ENCODE data around the gene ACTR6. TPM values are rescaled to one million over a fixed set of nuclear protein-coding genes. Genes with fewer than 3 reads are reported as not detected.
"Not testable (repeated sequence)": the region's sequence is repeated elsewhere in the genome, so short reads cannot be mapped to it uniquely, and the experiment has no call there.

ACTR6 gene
- total RNA-seq, 2 donors from 2014 or later, result 5.2 TPM; not detected in 1

DNA sequence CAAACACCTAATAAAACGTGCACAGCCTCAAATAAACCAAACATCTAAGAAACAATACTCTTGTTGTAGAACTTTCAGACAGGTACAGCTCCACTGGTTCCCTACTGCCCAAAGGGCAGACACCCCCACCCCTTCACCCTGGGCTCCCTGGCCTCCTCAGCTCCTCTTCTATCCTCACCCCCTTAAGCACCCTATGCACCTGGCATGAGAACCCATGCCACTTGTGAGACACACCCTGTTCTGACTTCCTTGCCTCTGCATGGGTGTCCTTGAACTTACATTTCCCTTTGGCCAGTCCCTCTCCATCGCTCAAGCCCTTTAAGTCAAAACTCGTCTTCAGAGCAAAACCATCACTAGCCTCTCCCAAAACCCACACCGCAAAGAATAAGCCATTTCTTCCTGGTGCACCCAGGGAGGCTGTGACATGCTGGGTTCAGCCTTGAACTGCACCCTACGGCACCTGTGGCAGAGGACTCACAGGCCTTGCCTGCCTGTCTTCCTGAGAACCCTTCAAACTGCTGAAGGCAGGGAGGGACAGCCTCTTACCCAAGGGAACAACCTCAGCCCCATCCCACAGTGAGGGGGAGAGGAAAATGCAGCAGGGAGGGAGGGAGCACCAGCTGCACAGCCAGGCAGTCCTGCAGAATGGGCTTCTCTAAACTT is 12.6 kb upstream of the ACTR6 start:
- 89 to 91% methylated on average over 5 of the region's 5 CpGs for WGBS, 2 donors
- DNase-seq (no peak), ATAC-seq (no peak)
- Histone ChIP-seq H3K9me3 (no peaks in the 10 kb centered on the region), H3K27ac (no peak overlapping the region), H3K36me3 (replicated peaks in 1 of 2; ENCODE audit: insufficient read depth in 1 of 2, low read depth in 2 of 2) (no peaks in the 10 kb centered on the region), H3K4me3 (no peak overlapping the region), H3K27me3 (no peaks in the 10 kb centered on the region), H3K4me1 (no peaks in the 10 kb centered on the region)
- TF ChIP-seq POLR2A (IDR thresholded peaks at IDR 0.05), result no peak
- no peak for TF ChIP-seq CTCF (IDR thresholded peaks at IDR 0.05)
- intact Hi-C loops (cut with DNase I), result no loop called here

DNA sequence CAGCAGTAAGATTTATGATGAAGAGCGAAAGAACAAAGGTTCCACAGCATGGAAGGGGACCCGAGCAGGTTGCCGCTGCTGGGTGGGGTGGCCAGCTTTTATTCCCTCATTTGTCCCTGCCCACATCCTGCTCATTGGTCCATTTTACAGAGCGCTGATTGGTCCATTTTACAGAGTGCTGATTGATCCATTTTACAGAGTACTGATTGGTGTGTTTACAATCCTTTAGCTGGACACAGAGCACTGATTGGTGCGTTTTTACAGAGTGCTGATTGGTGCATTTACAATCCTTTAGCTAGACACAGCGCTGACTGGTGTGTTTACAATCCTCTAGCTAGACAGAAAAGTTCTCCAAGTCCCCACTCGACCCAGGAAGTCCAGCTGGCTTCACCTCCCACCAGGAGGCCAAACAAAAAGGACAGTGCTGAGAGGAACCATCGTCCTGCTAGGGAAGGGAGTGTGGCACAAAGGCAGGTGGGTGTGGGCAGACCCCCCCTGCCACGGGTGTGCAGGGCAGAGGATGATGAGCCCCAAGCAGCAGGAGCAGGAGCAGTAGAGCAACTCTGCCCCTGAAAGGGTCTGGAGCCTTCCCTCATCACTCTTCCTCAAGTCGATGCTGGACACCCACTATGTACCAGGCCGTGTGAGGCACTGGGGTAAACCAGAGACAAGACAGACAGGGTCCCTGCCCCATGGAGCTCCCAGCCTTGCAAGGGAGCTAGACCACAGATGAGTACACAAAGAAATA is 11.6 kb upstream of the ACTR6 start:
- H3K4me3 ChIP-seq; H3K27ac ChIP-seq; H3K9me3 ChIP-seq; intact Hi-C loops (cut with DNase I); H3K36me3 ChIP-seq (replicated peaks in 1 of 2; ENCODE audit: insufficient read depth in 1 of 2, low read depth in 2 of 2); H3K4me1 ChIP-seq; H3K27me3 ChIP-seq; ATAC-seq; DNase-seq: not testable (repeated sequence)
- WGBS, 2 donors, result 92% methylated on average over 10 to 11 of the region's 11 CpGs

DNA sequence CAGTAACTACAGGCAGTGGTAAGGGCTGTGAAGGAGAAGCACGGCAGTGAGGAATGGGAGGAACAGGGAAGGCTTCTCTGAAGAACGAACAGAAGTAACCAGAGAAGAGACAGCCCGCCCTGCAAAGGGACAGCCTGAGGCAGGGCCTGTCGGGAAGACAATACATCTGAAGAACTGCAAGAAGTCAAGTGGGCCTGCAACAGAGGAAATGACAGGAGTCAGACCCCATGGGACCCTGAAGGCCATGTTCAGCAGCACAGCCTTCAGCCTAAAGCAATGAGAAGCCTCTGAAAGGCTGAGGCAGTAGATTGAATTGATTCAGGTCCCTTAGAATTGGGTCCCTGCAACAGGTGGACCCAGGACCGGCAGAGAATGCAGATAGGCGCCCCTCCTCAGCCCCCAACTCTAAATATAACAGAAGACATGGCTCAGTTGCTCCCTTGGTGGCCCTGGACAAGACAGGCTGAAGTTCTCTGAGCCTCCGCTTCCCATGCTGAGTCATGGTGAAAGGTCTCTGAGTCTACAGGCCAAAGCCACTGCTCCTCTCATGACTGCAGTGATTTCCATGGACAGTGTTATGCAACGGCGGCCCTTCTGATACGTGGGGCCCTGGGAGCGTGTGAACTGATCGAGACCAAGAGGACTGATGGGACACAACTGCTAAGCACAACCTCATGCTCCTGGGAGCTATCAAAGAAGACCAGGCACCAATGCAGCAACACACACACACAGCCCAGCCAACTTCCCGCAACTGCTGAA is 10.8 kb upstream of the ACTR6 start:
- DNase-seq (no peak), ATAC-seq (no peak)
- intact Hi-C loops (cut with DNase I), result no loop called here
- Histone ChIP-seq H3K4me1 (no peaks in the 10 kb centered on the region), H3K27me3 (no peaks in the 10 kb centered on the region), H3K4me3 (no peak overlapping the region), H3K27ac (no peak overlapping the region), H3K36me3 (replicated peaks in 1 of 2; ENCODE audit: insufficient read depth in 1 of 2, low read depth in 2 of 2) (no peaks in the 10 kb centered on the region), H3K9me3 (no peaks in the 10 kb centered on the region)
- WGBS, 2 donors, result 89 to 93% methylated on average over 12 to 13 of the region's 13 CpGs
- TF ChIP-seq CTCF (IDR thresholded peaks at IDR 0.05) (no peak), POLR2A (IDR thresholded peaks at IDR 0.05) (no peak)

DNA sequence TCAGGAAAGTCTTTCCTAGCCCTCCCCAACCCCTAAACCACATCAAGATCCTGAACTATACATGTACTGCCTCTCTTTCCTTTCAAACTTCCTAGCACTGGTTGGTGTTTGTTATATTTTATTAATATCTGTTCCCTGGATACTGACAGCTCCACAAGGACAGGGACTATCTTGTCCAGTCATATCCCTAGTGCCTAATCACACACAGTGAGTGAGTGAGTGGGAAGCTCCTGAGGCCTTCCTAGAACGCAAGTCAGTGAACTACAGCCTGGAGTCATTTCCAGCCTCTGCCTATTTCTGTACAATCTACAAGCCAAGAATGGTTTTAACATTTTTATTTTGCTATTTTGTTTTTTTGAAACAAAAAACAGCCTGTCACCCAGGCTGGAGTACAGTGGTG is 7.5 kb upstream of the ACTR6 start:
- WGBS, 2 donors, result 94 to 100% methylated on average over 1 of the region's 1 CpG
- intact Hi-C loops (cut with DNase I), result no loop called here
- Histone ChIP-seq H3K27me3 (no peaks in the 10 kb centered on the region), H3K4me3 (no peak overlapping the region), H3K9me3 (no peaks in the 10 kb centered on the region), H3K36me3 (replicated peaks in 1 of 2; ENCODE audit: insufficient read depth in 1 of 2, low read depth in 2 of 2) (no peaks in the 10 kb centered on the region), H3K4me1 (no peaks in the 10 kb centered on the region), H3K27ac (no peak overlapping the region)
- TF ChIP-seq POLR2A (IDR thresholded peaks at IDR 0.05) (no peak), CTCF (IDR thresholded peaks at IDR 0.05) (no peak)
- ATAC-seq (no peak), DNase-seq (no peak)

GRCh38 chr12:100197486-100197885 is 3.1 kb upstream of the ACTR6 start:
- ATAC-seq (no peak), DNase-seq (no peak)
- Histone ChIP-seq H3K9me3 (no peaks in the 10 kb centered on the region), H3K4me1 (peaks cover 18% of the 10 kb centered on the region), H3K27me3 (no peaks in the 10 kb centered on the region), H3K27ac (no peak overlapping the region), H3K4me3 (no peak overlapping the region), H3K36me3 (replicated peaks in 1 of 2; ENCODE audit: insufficient read depth in 1 of 2, low read depth in 2 of 2) (no peaks in the 10 kb centered on the region)
- intact Hi-C loops (cut with DNase I), result no loop called here
- 88 to 91% methylated on average over 4 of the region's 4 CpGs for WGBS, 2 donors
- TF ChIP-seq CTCF (IDR thresholded peaks at IDR 0.05), result no peak
- no peak for TF ChIP-seq POLR2A (IDR thresholded peaks at IDR 0.05)
